H1 (cell line): Measurements from ENCODE around the gene CCDC192. TPM values are rescaled to one million over a fixed set of nuclear protein-coding genes. Genes with fewer than 3 reads are reported as not detected.

Experiments
- CTCF ChIA-PET: fragments of 300-600 bp; sonication (Branson Sonifier 250); formaldehyde crosslinking; loops from one replicate; lab custom pipeline; 2021; ENCODE audit not compliant: partially characterized antibody; lab: Charles Lee
- POLR2A ChIA-PET: fragments of 300-600 bp; sonication (Branson Sonifier 250); formaldehyde crosslinking; loops from one replicate; lab custom pipeline; 2021; ENCODE audit warnings: inconsistent platforms; ENCODE audit not compliant: partially characterized antibody; lab: Charles Lee
- DNase-seq, 2 experiments: peaks; one replicate each; pipeline versions ENCODE4 v3.0.0 to v3.0.0-alpha.2; 2010 to 2022; ENCODE audit warnings: low spot score in 2 of 2, low read depth in 1 of 2, mixed read lengths in 1 of 2
- FAIRE-seq: peaks from 2 replicates; lab custom pipeline; 2011; peaks lifted over from hg19 to GRCh38; lab: Jason Lieb, UNC
- H2AFZ ChIP-seq: 2 replicates; pipeline ENCODE4 v1.8.1; 2012; ENCODE audit warnings: low read length, inconsistent platforms
- H2AK5ac ChIP-seq: 2 replicates; pipeline ENCODE4 v1.6.1; 2013; ENCODE audit warnings: low read depth, low read length
- H2BK120ac ChIP-seq: replicated peaks from 2 replicates; pipeline ENCODE3; 2013; ENCODE audit warnings: low read depth, low read length, inconsistent platforms
- H2BK12ac ChIP-seq: 2 replicates; pipeline ENCODE4 v1.6.1; 2013; ENCODE audit warnings: low read depth, low read length
- H2BK15ac ChIP-seq: 2 replicates; pipeline ENCODE4 v1.6.1; 2013; ENCODE audit warnings: low read length
- H2BK20ac ChIP-seq: 2 replicates; pipeline ENCODE4 v1.6.1; 2013; ENCODE audit warnings: low read length
- H2BK5ac ChIP-seq: 2 replicates; pipeline ENCODE4 v1.6.1; 2013; ENCODE audit warnings: low read depth, low read length
- H3K14ac ChIP-seq: 2 replicates; pipeline ENCODE4 v1.6.1; 2013; ENCODE audit warnings: inconsistent platforms; ENCODE audit not compliant: insufficient read length
- H3K18ac ChIP-seq: 2 replicates; pipeline ENCODE4 v1.6.1; 2013; ENCODE audit warnings: low read length; ENCODE audit errors: extremely low read depth
- H3K23ac ChIP-seq: 2 replicates; pipeline ENCODE4 v1.6.1; 2013; ENCODE audit warnings: inconsistent platforms; ENCODE audit not compliant: insufficient read length
- H3K23me2 ChIP-seq: 2 replicates; pipeline ENCODE4 v1.6.1; 2013; ENCODE audit warnings: low read depth, low read length
- H3K27ac ChIP-seq: 2 replicates; pipeline ENCODE4 v1.6.1; 2011; ENCODE audit warnings: low read depth, low read length, inconsistent platforms
- H3K27me3 ChIP-seq, 4 experiments: replicated peaks in 1 of 4; 1 replicate in 1 of 4; 2 replicates in 3 of 4; pipeline versions ENCODE4 v1.6.1 to v1.8.1; 2011 to 2013; ENCODE audit warnings: low read length in 3 of 4, mild to moderate bottlenecking in 3 of 4, inconsistent platforms in 2 of 4, mixed read lengths in 2 of 4, moderate library complexity in 1 of 4; ENCODE audit not compliant: control insufficient read depth in 3 of 4, insufficient read depth in 3 of 4; ENCODE audit errors: extremely low read depth in 1 of 4
- H3K36me3 ChIP-seq, 4 experiments: 2 replicates each; pipeline versions ENCODE4 v1.6.1 to v1.8.1; 2011 to 2013; ENCODE audit warnings: mild to moderate bottlenecking in 4 of 4, low read length in 3 of 4, moderate library complexity in 2 of 4, control low read depth in 1 of 4, inconsistent platforms in 1 of 4; ENCODE audit not compliant: insufficient read depth in 4 of 4, control insufficient read depth in 2 of 4
- H3K4ac ChIP-seq: replicated peaks from 2 replicates; pipeline ENCODE3; 2013; ENCODE audit warnings: low read length, low read depth, mixed read lengths, inconsistent platforms; ENCODE audit not compliant: insufficient read length
- H3K4me1 ChIP-seq, 4 experiments: replicated peaks in 1 of 4; 1 replicate in 1 of 4; 2 replicates in 3 of 4; pipeline versions ENCODE4 v1.6.1 to v1.8.1; 2011 to 2013; ENCODE audit warnings: low read length in 3 of 4, inconsistent platforms in 2 of 4, mixed read lengths in 1 of 4; ENCODE audit not compliant: insufficient read depth in 4 of 4, control insufficient read depth in 3 of 4
- H3K4me2 ChIP-seq, 2 experiments: 2 replicates each; pipeline versions ENCODE4 v1.6.1 to v1.8.1; 2011 to 2013; ENCODE audit warnings: low read depth in 2 of 2, low read length in 2 of 2, control low read depth in 1 of 2, inconsistent platforms in 1 of 2, mild to moderate bottlenecking in 1 of 2; ENCODE audit not compliant: insufficient read depth in 1 of 2
- H3K4me3 ChIP-seq, 4 experiments: fragments of 200-600, 300-600 bp in 1 of 4; sonication (generic), shearing (Covaris generic), sonication (Bioruptor Twin) in 1 of 4; 2 replicates each; pipeline versions ENCODE4 v1.5.1 to v1.8.1; 2011 to 2016; ENCODE audit warnings: low read length in 4 of 4, low read depth in 3 of 4, control low read depth in 2 of 4, inconsistent platforms in 2 of 4, mild to moderate bottlenecking in 2 of 4, mixed read lengths in 1 of 4, moderate library complexity in 1 of 4; ENCODE audit not compliant: insufficient read depth in 2 of 4; ENCODE audit errors: extremely low read depth in 1 of 4
- H3K56ac ChIP-seq: replicated peaks from 2 replicates; pipeline ENCODE3; 2013; ENCODE audit warnings: low read depth, mild to moderate bottlenecking, mixed read lengths, low read length, inconsistent platforms; ENCODE audit not compliant: insufficient read length
- H3K79me1 ChIP-seq: 2 replicates; pipeline ENCODE4 v1.6.1; 2013; ENCODE audit warnings: low read depth, low read length, control low read depth
- H3K79me2 ChIP-seq, 2 experiments: 2 replicates each; pipeline versions ENCODE4 v1.6.1 to v1.8.1; 2012 to 2013; ENCODE audit warnings: low read length in 2 of 2, mild to moderate bottlenecking in 2 of 2, inconsistent platforms in 1 of 2; ENCODE audit not compliant: insufficient read depth in 2 of 2, control insufficient read depth in 1 of 2
- H3K9ac ChIP-seq, 4 experiments: replicated peaks in 1 of 4; 1 replicate in 1 of 4; 2 replicates in 3 of 4; pipeline versions ENCODE4 v1.6.1 to v1.8.1; 2011 to 2013; ENCODE audit warnings: low read depth in 3 of 4, low read length in 3 of 4, control low read depth in 2 of 4, mild to moderate bottlenecking in 2 of 4, moderate library complexity in 2 of 4, inconsistent platforms in 1 of 4; ENCODE audit errors: extremely low read depth in 1 of 4
- H3K9me3 ChIP-seq, 2 experiments: 2 replicates each; pipeline versions ENCODE4 v1.6.1 to v1.8.1; 2012 to 2013; ENCODE audit warnings: mild to moderate bottlenecking in 2 of 2, moderate library complexity in 2 of 2, control low read depth in 1 of 2, inconsistent platforms in 1 of 2, low read depth in 1 of 2, low read length in 1 of 2, mixed read lengths in 1 of 2; ENCODE audit not compliant: insufficient read depth in 2 of 2
- H4K20me1 ChIP-seq, 2 experiments: replicated peaks in 1 of 2; 2 replicates each; pipeline versions ENCODE3 to v1.8.1; 2011 to 2013; ENCODE audit warnings: inconsistent platforms in 2 of 2, low read length in 2 of 2, mild to moderate bottlenecking in 1 of 2; ENCODE audit not compliant: insufficient read depth in 2 of 2, control insufficient read depth in 1 of 2
- H4K5ac ChIP-seq: 2 replicates; pipeline ENCODE4 v1.6.1; 2013; ENCODE audit warnings: low read length, low read depth, mixed read lengths, inconsistent platforms; ENCODE audit not compliant: insufficient read length
- H4K8ac ChIP-seq: 2 replicates; pipeline ENCODE4 v1.8.0; 2013; ENCODE audit warnings: mild to moderate bottlenecking, moderate library complexity, low read length, inconsistent platforms; ENCODE audit not compliant: insufficient read depth; ENCODE audit errors: extremely low read depth
- H4K91ac ChIP-seq: replicated peaks from 2 replicates; pipeline ENCODE3; 2013; ENCODE audit warnings: low read length, mixed read lengths, inconsistent platforms; ENCODE audit not compliant: insufficient read length
- CTCF ChIP-seq, 3 experiments: IDR thresholded peaks; 1 replicate in 2 of 3; 2 replicates in 1 of 3; pipeline versions ENCODE4 v1.5.1 to v1.6.1; 2011; ENCODE audit warnings: low read length in 3 of 3, mild to moderate bottlenecking in 3 of 3, inconsistent platforms in 2 of 3, low read depth in 1 of 3, moderate library complexity in 1 of 3; ENCODE audit not compliant: insufficient read depth in 1 of 3; ENCODE audit errors: control extremely low read depth in 1 of 3
- EGR1 ChIP-seq: IDR thresholded peaks from 2 replicates; pipeline ENCODE4 v1.6.1; 2011; ENCODE audit warnings: low read depth, low read length, borderline replicate concordance
- WGBS, 2 experiments: shearing (Covaris generic) in 1 of 2; methylation state at CpG; one replicate each; pipeline versions ENCODE4 v1.1.6 to v1.1.7; 2013 to 2015; ENCODE audit warnings: low lambda C conversion rate in 2 of 2, mixed read lengths in 2 of 2, inconsistent platforms in 1 of 2, low coverage in 1 of 2, missing lambda C conversion rate in 1 of 2; ENCODE audit not compliant: insufficient replicate concordance in 2 of 2, insufficient coverage in 1 of 2, insufficient read length in 1 of 2; ENCODE audit errors: extremely low coverage in 1 of 2, missing lambda C conversion rate in 1 of 2; 5-methylcytosine and 5-hydroxymethylcytosine counted together
- polyA plus RNA-seq, 7 experiments: library from polyadenylated mRNA; depleted of rRNA in 3 of 7; stranded (reverse) in 5 of 7; unstranded in 2 of 7; fragments of >200 nt in 5 of 7; fragments of 200-250 nt in 2 of 7; gene quantifications; 1 replicate in 5 of 7; 2 replicates in 1 of 7; 4 replicates in 1 of 7; pipeline versions ENCODE4 v1.2.1 to v1.2.3, GENCODE V29; 2011 to 2013; ENCODE audit warnings: missing spikeins in 2 of 7, mixed read lengths in 2 of 7
- total RNA-seq: library from RNA; stranded (reverse); fragmentation: NEBNext Ultra II Directional; extraction: Animal tissue kit (Norgen Biotek cat#: 25700); gene quantifications from 2 replicates; pipeline ENCODE4 v1.2.1, GENCODE V29; 2021

CCDC192 gene
- total and polyA plus RNA-seq, 2 of the 8 experiments (the other 6 are each of a cell fraction or from before 2014, with no cell fraction given), result 0.61 TPM; not detected in 1

- TF ChIP-seq CTCF (IDR thresholded peaks at IDR 0.05; ENCODE audit: control extremely low read depth in 1 of 3, insufficient read depth in 1 of 3, low read depth in 1 of 3, low read length in 3 of 3) (peak in 1 of 3 experiments; percentile 8; a peak in 1 of 4 replicates), EGR1 (no peak)
- Histone ChIP-seq H3K79me1 (no peaks in the 10 kb centered on the region), H2BK15ac (no peak overlapping the region), H2BK20ac (no peak overlapping the region), H4K20me1 (no peaks in the 10 kb centered on the region), H4K5ac (no peak overlapping the region), H3K4me1 (no peaks in the 10 kb centered on the region), H2AFZ (no peak overlapping the region), H3K23ac (no peak overlapping the region), H3K27ac (no peak overlapping the region), H2BK12ac (no peak overlapping the region), H2BK120ac (no peak overlapping the region), H3K27me3 (no peaks in the 10 kb centered on the region), H3K9me3 (no peaks in the 10 kb centered on the region), H3K4me3 (no peak overlapping the region), H3K14ac (no peak overlapping the region), H3K4ac (no peak overlapping the region), H3K23me2 (no peaks in the 10 kb centered on the region), H3K79me2 (no peaks in the 10 kb centered on the region), H3K56ac (no peak overlapping the region), H2BK5ac (no peak overlapping the region), H3K18ac (no peak overlapping the region), H3K4me2 (no peak overlapping the region), H2AK5ac (no peak overlapping the region), H4K91ac (no peak overlapping the region), H3K36me3 (no peaks in the 10 kb centered on the region; a peak in 1 of 8 replicates), H3K9ac (no peak overlapping the region), H4K8ac (no peak overlapping the region)
- FAIRE-seq, result no peak
- 93% methylated on average over 2 of the region's 2 CpGs; no CpG with 5 or more reads in 1 of the 2 experiments for whole genome bisulfite sequencing, 2 experiments
- POLR2A ChIA-PET, result no interaction called here
- CTCF ChIA-PET, result interaction anchor here (0.7 to 3.2 kb wide), 8 partner anchors 9 to 247 kb away, joined by 3 to 23 read pairs (median 4); no protein-coding TSS in a partner anchor
- DNase-seq, result no peak
These were observed 204.7 kb downstream of the CCDC192 start for GRCh38 chr5:127907907-127908306.
